HG03139 (cell line): ENCODE measurements around the gene TNRC6C.
"Not testable (repeated sequence)": the region's sequence is repeated elsewhere in the genome, so short reads cannot be mapped to it uniquely, and the experiment has no call there.

Experiments
- ATAC-seq: cut with Tn5 transposase; IDR thresholded peaks from one replicate; pipeline ENCODE4 v1.9.1; 2021; ENCODE audit not compliant: unreplicated experiment

The TNRC6C gene

GRCh38 chr17:78041386-78042179 lies 83.1 kb downstream of the TNRC6C start:
- ATAC-seq = no peak

DNA sequence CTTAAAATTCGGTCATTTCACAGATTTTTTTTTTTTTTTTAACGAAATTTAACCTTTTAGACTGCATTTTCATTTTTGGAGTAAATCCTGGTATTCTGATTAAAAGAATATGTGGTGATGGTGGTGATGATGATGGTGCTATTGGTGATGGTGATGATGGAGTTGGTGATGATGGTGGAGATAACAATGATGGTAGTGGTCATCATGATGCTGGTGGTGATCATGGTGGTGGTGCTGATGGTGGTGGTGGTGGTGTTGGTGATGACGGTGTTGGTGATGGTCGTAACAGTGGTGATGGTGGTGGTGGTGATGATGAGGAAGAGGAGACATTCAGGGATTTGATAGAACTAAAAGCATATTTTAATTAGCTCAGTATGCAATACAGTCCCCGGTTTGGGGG lies 84.0 kb downstream of the TNRC6C start:
- no peak for ATAC-seq

- no peak for ATAC-seq
These were observed 84.5 kb downstream of the TNRC6C start for GRCh38 chr17:78043031-78043430.

DNA sequence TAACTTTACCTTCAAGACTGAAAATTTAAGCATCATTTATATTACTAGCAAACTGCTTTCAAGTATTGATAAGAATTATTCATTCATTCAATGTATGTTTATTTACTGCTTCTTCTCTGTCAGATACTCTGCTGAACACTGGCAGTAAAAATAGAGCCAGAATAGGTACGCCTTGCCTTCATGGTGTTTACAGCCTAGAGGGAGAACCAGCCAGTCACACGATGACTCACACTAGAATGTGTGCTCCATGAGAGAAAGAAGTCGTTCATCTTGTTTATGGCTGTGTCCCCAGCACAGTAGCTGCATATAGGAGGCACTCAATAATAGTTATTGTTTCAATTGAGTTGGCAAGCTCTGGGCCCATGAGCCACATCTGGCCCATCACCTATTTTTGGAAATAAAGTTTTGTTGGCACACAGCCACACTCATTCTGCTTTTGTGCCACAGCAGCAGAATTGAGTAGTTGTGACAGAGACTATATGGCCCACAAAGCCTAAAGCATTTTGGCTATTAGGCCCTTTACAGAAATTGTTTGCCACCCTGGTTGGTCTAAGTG lies 85.9 kb downstream of the TNRC6C start:
- no peak for ATAC-seq

DNA sequence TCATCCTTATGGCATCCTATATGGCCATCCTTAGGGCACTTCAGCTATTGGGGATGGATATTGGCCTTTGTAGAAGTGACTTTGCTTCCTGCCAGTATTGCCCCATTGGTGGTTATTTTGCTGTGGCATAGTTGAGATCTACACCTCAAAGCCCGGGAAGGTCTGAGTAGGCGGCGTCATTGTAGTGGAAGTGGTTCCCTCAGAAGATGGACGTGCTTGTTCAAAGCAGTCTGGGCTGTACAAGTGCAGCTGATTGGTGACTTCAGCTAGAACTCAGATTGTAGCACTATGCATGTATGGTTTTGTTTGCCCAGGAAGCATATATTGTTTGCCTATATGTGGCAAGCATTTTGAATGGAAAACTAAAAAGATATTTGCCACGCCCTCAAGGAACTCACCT lies 86.8 kb downstream of the TNRC6C start:
- ATAC-seq = no peak

- no peak for ATAC-seq
These were observed 88.4 kb downstream of the TNRC6C start for GRCh38 chr17:78046923-78047322.

GRCh38 chr17:78048346-78049292 lies 90.1 kb downstream of the TNRC6C start:
- no peak for ATAC-seq

DNA sequence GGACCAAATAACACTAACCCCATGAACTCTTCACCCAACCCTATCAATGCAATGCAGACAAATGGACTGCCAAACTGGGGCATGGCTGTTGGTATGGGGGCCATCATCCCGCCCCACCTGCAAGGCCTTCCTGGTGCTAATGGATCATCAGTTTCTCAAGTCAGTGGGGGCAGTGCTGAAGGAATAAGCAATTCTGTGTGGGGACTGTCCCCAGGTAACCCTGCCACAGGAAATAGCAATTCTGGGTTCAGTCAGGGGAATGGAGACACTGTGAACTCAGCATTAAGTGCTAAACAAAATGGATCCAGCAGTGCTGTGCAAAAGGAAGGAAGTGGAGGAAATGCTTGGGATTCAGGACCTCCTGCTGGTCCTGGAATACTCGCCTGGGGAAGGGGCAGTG lies 91.1 kb downstream of the TNRC6C start:
- ATAC-seq = no peak

- ATAC-seq = no peak
These were observed 92.9 kb downstream of the TNRC6C start for GRCh38 chr17:78051186-78051972.

DNA sequence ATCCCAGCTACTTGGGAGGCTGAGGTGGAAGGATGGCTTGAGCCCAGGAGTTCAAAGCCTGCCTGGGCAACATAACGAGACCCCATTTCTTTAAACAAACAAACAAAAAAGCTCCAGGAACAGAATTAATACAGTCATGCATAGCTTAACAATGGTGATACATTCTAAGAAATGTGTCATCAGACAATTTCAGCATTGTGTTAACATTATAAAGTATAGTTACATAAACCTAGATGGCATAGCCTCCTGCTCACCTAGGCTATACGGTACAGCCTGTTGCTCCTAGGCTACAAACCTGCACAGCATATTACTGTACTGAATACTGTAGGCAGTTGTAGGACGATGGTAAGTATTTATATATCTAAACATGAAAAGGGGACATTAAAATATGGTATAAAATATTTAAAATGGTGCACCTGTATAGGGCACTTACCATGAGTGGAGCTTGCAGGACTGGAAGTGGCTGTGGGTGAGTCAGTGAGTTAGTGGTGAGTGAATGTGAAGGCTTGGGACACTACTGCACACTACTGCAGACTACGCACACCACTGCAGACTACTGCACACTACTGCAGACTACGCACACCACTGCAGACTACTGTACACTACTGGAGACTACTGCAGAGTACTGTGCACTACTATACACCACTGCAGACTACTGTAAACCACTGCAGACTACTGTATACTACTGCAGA lies 95.4 kb downstream of the TNRC6C start:
- ATAC-seq = no peak

- no peak for ATAC-seq
These were observed 98.7 kb downstream of the TNRC6C start for GRCh38 chr17:78057113-78057740.

- ATAC-seq = no peak
These were observed 99.5 kb downstream of the TNRC6C start for GRCh38 chr17:78058001-78058400.

DNA sequence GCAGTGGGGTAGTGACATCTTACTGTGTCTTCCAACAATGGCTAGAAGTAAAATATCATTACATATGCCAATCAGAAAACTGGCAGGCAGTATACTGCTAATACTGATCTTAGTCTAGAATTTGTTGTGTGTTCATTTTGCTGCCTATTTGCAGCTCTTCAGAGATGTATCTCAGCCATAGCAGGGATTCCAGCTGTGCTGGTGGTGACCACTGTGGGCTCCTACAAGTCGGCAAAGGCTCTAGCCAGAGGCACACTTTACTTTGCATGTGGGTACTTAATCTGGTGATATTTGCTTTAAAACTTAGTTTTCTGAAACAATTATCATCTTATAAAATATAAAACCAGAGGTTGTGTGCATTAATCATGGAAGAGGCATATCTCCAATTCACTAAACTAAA lies 100.1 kb downstream of the TNRC6C start:
- no peak for ATAC-seq

DNA sequence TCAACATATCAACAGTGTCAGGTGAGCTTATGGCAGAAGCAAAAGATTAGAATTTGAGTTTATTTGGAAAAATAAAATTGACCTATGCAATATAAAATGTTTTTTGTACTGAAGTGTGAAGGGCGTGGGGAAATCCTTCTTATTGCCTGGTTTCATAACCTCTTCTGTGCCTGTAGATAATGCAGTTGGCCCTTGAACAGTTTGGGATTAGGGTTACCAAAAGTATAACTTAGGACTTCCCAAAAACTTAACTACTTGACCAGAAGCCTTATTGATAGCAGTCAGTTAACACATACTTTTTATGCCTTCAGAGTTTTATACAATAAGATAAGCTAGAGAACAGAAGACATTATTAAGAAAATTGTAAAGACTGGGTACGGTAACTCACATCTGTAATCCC lies 104.1 kb downstream of the TNRC6C start:
- ATAC-seq = no peak

DNA sequence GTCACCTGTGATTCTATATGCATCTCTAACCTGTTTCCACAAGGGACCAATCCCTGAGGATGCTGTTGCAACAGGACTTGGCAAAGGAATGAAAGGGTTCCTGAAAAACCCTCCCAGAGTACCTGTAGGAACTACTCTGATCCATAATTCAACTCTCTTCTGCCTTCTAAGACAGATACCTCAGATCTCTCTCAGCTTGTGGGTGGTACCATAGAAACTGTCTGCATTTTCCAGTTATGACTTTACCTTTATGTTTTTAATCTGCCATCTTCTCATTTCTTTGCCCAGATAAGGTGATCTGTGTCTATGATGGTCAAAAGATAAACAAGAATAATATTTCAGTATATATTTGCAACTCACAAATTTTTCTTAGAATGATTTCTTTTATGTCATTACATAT lies 105.0 kb downstream of the TNRC6C start:
- ATAC-seq = no peak

DNA sequence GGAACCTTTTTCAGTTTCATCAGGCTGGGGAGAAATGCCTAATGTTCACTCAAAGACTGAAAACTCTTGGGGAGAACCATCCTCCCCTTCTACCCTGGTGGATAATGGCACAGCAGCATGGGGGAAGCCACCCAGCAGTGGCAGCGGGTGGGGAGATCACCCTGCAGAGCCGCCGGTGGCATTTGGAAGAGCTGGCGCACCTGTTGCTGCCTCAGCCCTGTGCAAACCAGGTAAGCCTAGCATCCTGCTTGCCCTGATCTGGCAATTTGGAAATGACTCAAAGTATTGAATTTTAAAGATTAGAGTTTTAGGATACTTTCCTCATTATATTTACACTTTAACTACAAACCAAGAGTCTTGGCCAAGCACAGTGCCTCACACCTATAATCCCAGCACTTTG lies 106.2 kb downstream of the TNRC6C start:
- ATAC-seq = no peak

DNA sequence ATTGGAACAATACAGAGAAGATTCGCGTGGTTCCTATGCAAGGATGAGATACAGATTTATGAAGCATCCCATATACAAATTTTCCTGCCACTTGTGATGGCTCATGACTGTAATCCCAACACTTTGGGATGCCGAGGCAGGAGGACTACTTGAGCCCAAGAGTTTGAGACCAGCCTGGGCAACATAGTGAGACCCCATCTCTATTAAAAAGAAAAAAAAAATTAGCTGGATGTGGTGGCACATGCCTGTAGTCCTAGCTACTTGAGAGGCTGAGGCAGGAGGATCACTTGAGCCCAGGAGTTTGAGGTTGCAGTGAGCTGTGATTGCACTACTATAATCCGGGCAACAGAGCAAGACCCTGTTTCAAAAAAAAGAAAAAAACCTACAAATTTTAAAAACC lies 108.5 kb downstream of the TNRC6C start:
- ATAC-seq = not testable (repeated sequence)

GRCh38 chr17:78069695-78070094 lies 111.2 kb downstream of the TNRC6C start:
- ATAC-seq = no peak

DNA sequence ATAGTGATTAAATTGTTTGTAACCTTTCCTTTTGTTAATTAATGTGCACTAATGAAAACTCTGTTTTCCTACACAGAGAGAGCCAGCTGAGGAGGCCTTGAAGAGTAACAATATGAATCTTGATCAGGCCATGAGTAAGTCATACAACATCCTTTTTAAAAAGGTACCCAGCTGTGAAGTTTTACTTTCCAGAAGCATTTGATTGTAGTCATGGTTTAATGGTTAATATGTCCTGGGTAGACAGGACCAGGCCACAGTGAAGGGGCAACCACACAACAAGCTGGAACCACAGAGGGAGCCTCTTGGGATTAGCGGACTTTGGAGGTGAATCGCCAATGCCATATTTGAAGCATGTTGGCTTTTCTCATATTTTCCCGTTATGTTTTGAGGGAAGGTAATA lies 114.5 kb downstream of the TNRC6C start:
- no peak for ATAC-seq

GRCh38 chr17:78075011-78075410 lies 116.5 kb downstream of the TNRC6C start:
- no peak for ATAC-seq
